OCI-LY3 (cell line): Measurements from ENCODE around the gene NEB.

Source experiments
- EZH2phosphoT487 ChIP-seq: fragments of 200-600 bp; shearing (Covaris generic); IDR thresholded peaks from 2 replicates; pipeline ENCODE4 v1.6.1; 2018; ENCODE audit warnings: antibody characterized with exemption, mixed run types, low read depth
- TF ChIP-seq, protein P1 (sequence below): fragments of 200-600, 300-600 bp; sonication (generic); IDR thresholded peaks from 2 replicates; pipeline ENCODE4 v1.5.1; 2014; ENCODE audit warnings: antibody characterized with exemption, low read length, low read depth

DNA sequence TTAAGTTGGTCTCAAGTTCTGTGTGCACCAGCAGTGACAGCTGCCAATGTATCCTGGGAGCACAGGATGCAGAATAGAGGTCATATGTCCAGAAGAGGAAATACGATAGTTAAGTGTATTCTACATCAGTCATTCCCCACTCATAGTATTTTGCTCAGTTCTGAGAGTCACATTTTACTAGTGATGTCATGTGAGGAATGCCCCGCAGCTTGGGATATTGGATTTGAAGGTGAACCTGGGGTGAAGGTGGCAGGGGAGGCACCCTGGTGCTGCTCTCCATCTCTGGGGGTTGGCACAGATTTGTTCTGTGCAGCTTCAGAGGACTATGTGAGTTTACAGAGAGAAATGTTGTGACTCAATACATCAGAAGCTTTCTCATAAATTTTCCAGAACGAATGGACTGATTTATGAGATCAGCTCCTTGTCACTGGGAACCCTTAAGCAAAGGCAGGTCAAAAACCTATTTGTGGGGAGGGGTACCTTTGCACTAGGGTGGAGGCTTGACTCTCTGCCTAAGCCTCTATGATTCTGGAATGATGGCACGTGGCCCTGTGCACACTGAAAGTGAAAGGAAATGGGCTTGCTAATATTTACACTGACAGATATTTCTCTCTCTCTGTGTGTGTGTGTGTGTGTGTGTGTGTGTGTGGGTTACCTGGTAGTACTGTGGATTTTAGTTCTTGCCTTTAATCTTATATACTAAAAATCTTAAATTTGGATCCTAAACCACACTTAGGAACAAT is 95.9 kb downstream of the NEB start:
- TF ChIP-seq, protein P1, sequence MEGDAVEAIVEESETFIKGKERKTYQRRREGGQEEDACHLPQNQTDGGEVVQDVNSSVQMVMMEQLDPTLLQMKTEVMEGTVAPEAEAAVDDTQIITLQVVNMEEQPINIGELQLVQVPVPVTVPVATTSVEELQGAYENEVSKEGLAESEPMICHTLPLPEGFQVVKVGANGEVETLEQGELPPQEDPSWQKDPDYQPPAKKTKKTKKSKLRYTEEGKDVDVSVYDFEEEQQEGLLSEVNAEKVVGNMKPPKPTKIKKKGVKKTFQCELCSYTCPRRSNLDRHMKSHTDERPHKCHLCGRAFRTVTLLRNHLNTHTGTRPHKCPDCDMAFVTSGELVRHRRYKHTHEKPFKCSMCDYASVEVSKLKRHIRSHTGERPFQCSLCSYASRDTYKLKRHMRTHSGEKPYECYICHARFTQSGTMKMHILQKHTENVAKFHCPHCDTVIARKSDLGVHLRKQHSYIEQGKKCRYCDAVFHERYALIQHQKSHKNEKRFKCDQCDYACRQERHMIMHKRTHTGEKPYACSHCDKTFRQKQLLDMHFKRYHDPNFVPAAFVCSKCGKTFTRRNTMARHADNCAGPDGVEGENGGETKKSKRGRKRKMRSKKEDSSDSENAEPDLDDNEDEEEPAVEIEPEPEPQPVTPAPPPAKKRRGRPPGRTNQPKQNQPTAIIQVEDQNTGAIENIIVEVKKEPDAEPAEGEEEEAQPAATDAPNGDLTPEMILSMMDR: no peak
- no peak for TF ChIP-seq EZH2phosphoT487
